Activated naive CD8-positive, alpha-beta T cell (primary cell): ENCODE measurements around the gene SND1.
A peak's percentile ranks its signal among the peaks of the same experiment; 100 is the strongest.
"Not testable (repeated sequence)": the region's sequence is repeated elsewhere in the genome, so short reads cannot be mapped to it uniquely, and the experiment has no call there.

Experiments
- H3K27ac Mint-ChIP-seq: one replicate; pipeline ENCODE4 v1.8.0; 2021; ENCODE audit warnings: mixed read lengths
- H3K27me3 Mint-ChIP-seq: one replicate; pipeline ENCODE4 v1.8.0; 2021; ENCODE audit warnings: mixed read lengths
- H3K36me3 Mint-ChIP-seq: one replicate; pipeline ENCODE4 v1.8.0; 2021; ENCODE audit warnings: mixed read lengths
- H3K4me1 Mint-ChIP-seq: one replicate; pipeline ENCODE4 v1.8.0; 2021; ENCODE audit warnings: low read depth, mixed read lengths
- H3K4me3 Mint-ChIP-seq: one replicate; pipeline ENCODE4 v1.8.0; 2021; ENCODE audit warnings: mild to moderate bottlenecking, mixed read lengths
- H3K9me3 Mint-ChIP-seq: one replicate; pipeline ENCODE4 v1.8.0; 2021; ENCODE audit warnings: low read depth, mixed read lengths

The SND1 gene

GRCh38 chr7:127817466-127817865, 165.5 kb downstream of the SND1 start:
- Mint-ChIP-seq H3K4me1 (peaks cover 51% of the 10 kb centered on the region), H3K4me3 (no peak overlapping the region), H3K27me3 (no peaks in the 10 kb centered on the region), H3K9me3 (no peaks in the 10 kb centered on the region), H3K27ac (no peak overlapping the region), H3K36me3 (peaks cover 9% of the 10 kb centered on the region)

- H3K9me3 Mint-ChIP-seq: no peaks in the 10 kb centered on the region
- no peak overlapping the region for H3K27ac Mint-ChIP-seq
- H3K4me1 Mint-ChIP-seq: peaks cover 51% of the 10 kb centered on the region
- H3K27me3 Mint-ChIP-seq: no peaks in the 10 kb centered on the region
- no peak overlapping the region for H3K4me3 Mint-ChIP-seq
- H3K36me3 Mint-ChIP-seq: peaks cover 6% of the 10 kb centered on the region
Observed at GRCh38 chr7:127818306-127818705, 166.3 kb downstream of the SND1 start.

GRCh38 chr7:127819975-127820731, 168.2 kb downstream of the SND1 start:
- Mint-ChIP-seq H3K27me3 (no peaks in the 10 kb centered on the region), H3K27ac (peak overlapping the region; percentile 79), H3K9me3 (no peaks in the 10 kb centered on the region), H3K4me3 (peak overlapping the region; percentile 11), H3K36me3 (peaks cover 6% of the 10 kb centered on the region), H3K4me1 (peaks cover 44% of the 10 kb centered on the region)

GRCh38 chr7:127820732-127821085, 168.7 kb downstream of the SND1 start:
- no peaks in the 10 kb centered on the region for H3K9me3 Mint-ChIP-seq
- peaks cover 6% of the 10 kb centered on the region for H3K36me3 Mint-ChIP-seq
- peak overlapping the region; percentile 11 for H3K4me3 Mint-ChIP-seq
- no peaks in the 10 kb centered on the region for H3K27me3 Mint-ChIP-seq
- peaks cover 42% of the 10 kb centered on the region for H3K4me1 Mint-ChIP-seq
- H3K27ac Mint-ChIP-seq: peak overlapping the region; percentile 79

GRCh38 chr7:127821146-127821545, 169.2 kb downstream of the SND1 start:
- Mint-ChIP-seq H3K27ac (peak overlapping the region; percentile 41), H3K4me3 (no peak overlapping the region), H3K36me3 (peaks cover 6% of the 10 kb centered on the region), H3K4me1 (peaks cover 42% of the 10 kb centered on the region), H3K27me3 (no peaks in the 10 kb centered on the region), H3K9me3 (no peaks in the 10 kb centered on the region)

- Mint-ChIP-seq H3K27ac (no peak overlapping the region), H3K27me3 (no peaks in the 10 kb centered on the region), H3K4me3 (no peak overlapping the region), H3K9me3 (no peaks in the 10 kb centered on the region), H3K4me1 (peaks cover 36% of the 10 kb centered on the region), H3K36me3 (peaks cover 6% of the 10 kb centered on the region)
Observed at GRCh38 chr7:127822822-127823508, 171.0 kb downstream of the SND1 start.

- Mint-ChIP-seq H3K27ac (no peak overlapping the region), H3K4me3 (no peak overlapping the region), H3K9me3 (no peaks in the 10 kb centered on the region), H3K27me3 (no peaks in the 10 kb centered on the region), H3K36me3 (peaks cover 10% of the 10 kb centered on the region), H3K4me1 (peaks cover 26% of the 10 kb centered on the region)
Observed at GRCh38 chr7:127824682-127825081, 172.7 kb downstream of the SND1 start.

GRCh38 chr7:127828843-127829500, 177.0 kb downstream of the SND1 start:
- H3K9me3 Mint-ChIP-seq: no peaks in the 10 kb centered on the region
- no peaks in the 10 kb centered on the region for H3K27me3 Mint-ChIP-seq
- H3K4me3 Mint-ChIP-seq: no peak overlapping the region
- H3K4me1 Mint-ChIP-seq: peaks cover 6% of the 10 kb centered on the region
- H3K27ac Mint-ChIP-seq: no peak overlapping the region
- peaks cover 24% of the 10 kb centered on the region for H3K36me3 Mint-ChIP-seq

GRCh38 chr7:127831318-127832219, 179.6 kb downstream of the SND1 start:
- peaks cover 6% of the 10 kb centered on the region for H3K4me1 Mint-ChIP-seq
- no peak overlapping the region for H3K4me3 Mint-ChIP-seq
- H3K36me3 Mint-ChIP-seq: peaks cover 37% of the 10 kb centered on the region
- no peaks in the 10 kb centered on the region for H3K27me3 Mint-ChIP-seq
- peaks cover 6% of the 10 kb centered on the region for H3K9me3 Mint-ChIP-seq
- H3K27ac Mint-ChIP-seq: no peak overlapping the region

GRCh38 chr7:127832592-127832991, 180.6 kb downstream of the SND1 start:
- Mint-ChIP-seq H3K27me3 (no peaks in the 10 kb centered on the region), H3K9me3 (peaks cover 6% of the 10 kb centered on the region), H3K27ac (no peak overlapping the region), H3K4me3 (no peak overlapping the region), H3K36me3 (peaks cover 43% of the 10 kb centered on the region), H3K4me1 (peaks cover 6% of the 10 kb centered on the region)

GRCh38 chr7:127833641-127834040, 181.6 kb downstream of the SND1 start:
- H3K36me3 Mint-ChIP-seq: peaks cover 46% of the 10 kb centered on the region

GRCh38 chr7:127835679-127836078, 183.7 kb downstream of the SND1 start:
- Mint-ChIP-seq H3K4me1 (no peaks in the 10 kb centered on the region), H3K27me3 (no peaks in the 10 kb centered on the region), H3K9me3 (peaks cover 6% of the 10 kb centered on the region), H3K36me3 (peaks cover 45% of the 10 kb centered on the region), H3K4me3 (no peak overlapping the region), H3K27ac (no peak overlapping the region)

More at GRCh38 chr7:127833641-127834040, 181.6 kb downstream of the SND1 start:
- Mint-ChIP-seq H3K27ac (no peak overlapping the region), H3K4me1 (peaks cover 4% of the 10 kb centered on the region), H3K4me3 (no peak overlapping the region), H3K27me3 (no peaks in the 10 kb centered on the region), H3K9me3 (peaks cover 6% of the 10 kb centered on the region)

- H3K27me3 Mint-ChIP-seq, H3K27ac Mint-ChIP-seq, H3K4me3 Mint-ChIP-seq, H3K9me3 Mint-ChIP-seq, H3K4me1 Mint-ChIP-seq: not testable (repeated sequence)
- H3K36me3 Mint-ChIP-seq: peaks cover 45% of the 10 kb centered on the region
Observed at GRCh38 chr7:127837816-127838410, 185.9 kb downstream of the SND1 start.

- Mint-ChIP-seq H3K9me3 (peaks cover 6% of the 10 kb centered on the region), H3K27me3 (no peaks in the 10 kb centered on the region), H3K27ac (no peak overlapping the region), H3K4me3 (no peak overlapping the region), H3K36me3 (peaks cover 47% of the 10 kb centered on the region), H3K4me1 (no peaks in the 10 kb centered on the region)
Observed at GRCh38 chr7:127838816-127839415, 186.9 kb downstream of the SND1 start.
